Panc1 (cell line): ENCODE data around the gene SPATA46. TPM values are rescaled to one million over a fixed set of nuclear protein-coding genes. Genes with fewer than 3 reads are reported as not detected.
A peak's percentile ranks its signal among the peaks of the same experiment; 100 is the strongest.
"Not testable (repeated sequence)": the region's sequence is repeated elsewhere in the genome, so short reads cannot be mapped to it uniquely, and the experiment has no call there.

Experiments
- ATAC-seq: fragments of 200-7000 bp; cut with Tn5 transposase; 2 replicates; pipeline ENCODE4 v1.9.1; 2020; ENCODE audit warnings: mild to moderate bottlenecking, moderate library complexity
- BruUV-seq: library from RNA; stranded (reverse); fragments of 400-500 nt; replicated peaks from 2 replicates; lab custom pipeline; 2021; lab: Mats Ljungman, UMichigan
- CTCF ChIA-PET: fragments of 300-600 bp; sonication (Branson Sonifier 250); formaldehyde crosslinking; loops from one replicate; lab custom pipeline; 2022; ENCODE audit warnings: antibody characterized with exemption; lab: Charles Lee
- POLR2A ChIA-PET: fragments of 300-600 bp; sonication (Branson Sonifier 250); formaldehyde crosslinking; loops from one replicate; lab custom pipeline; 2022; ENCODE audit warnings: antibody characterized with exemption; lab: Charles Lee
- DNase-seq: peaks from one replicate; pipeline ENCODE4 v3.0.0-alpha.2; 2010; ENCODE audit warnings: low read depth, low spot score
- H3K27ac ChIP-seq: 2 replicates; pipeline ENCODE4 v1.5.1; 2011; ENCODE audit warnings: mild to moderate bottlenecking, low read length, inconsistent platforms
- H3K27me3 ChIP-seq: fragments of 200-500 bp; sonication (Bioruptor generic); 2 replicates; pipeline ENCODE4 v1.6.0; 2014; ENCODE audit warnings: low read length, inconsistent platforms; ENCODE audit not compliant: control insufficient read depth, insufficient read depth
- H3K36me3 ChIP-seq: fragments of 200-500 bp; sonication (Bioruptor generic); 2 replicates; pipeline ENCODE4 v1.5.1; 2014; ENCODE audit warnings: inconsistent platforms, mild to moderate bottlenecking, low read length, moderate library complexity; ENCODE audit not compliant: control insufficient read depth, insufficient read depth
- H3K4me1 ChIP-seq: 2 replicates; pipeline ENCODE4 v1.5.1; 2011; ENCODE audit warnings: inconsistent platforms, mild to moderate bottlenecking, low read length, moderate library complexity; ENCODE audit not compliant: control insufficient read depth, insufficient read depth
- H3K4me3 ChIP-seq, 2 experiments: 2 replicates each; pipeline ENCODE4 v1.5.1; 2011 to 2012; ENCODE audit warnings: low read depth in 2 of 2, low read length in 2 of 2, mild to moderate bottlenecking in 2 of 2, inconsistent platforms in 1 of 2, moderate library complexity in 1 of 2
- H3K9me3 ChIP-seq: fragments of 200-500 bp; sonication (Bioruptor generic); 2 replicates; pipeline ENCODE4 v1.5.1; 2014; ENCODE audit warnings: low read depth, mild to moderate bottlenecking, inconsistent platforms, low read length, moderate library complexity; ENCODE audit not compliant: control insufficient read depth, insufficient read depth
- CTCF ChIP-seq: fragments of 450-650 bp; IDR thresholded peaks from 2 replicates; pipeline ENCODE4 v1.5.1; 2017; ENCODE audit warnings: mild to moderate bottlenecking
- POLR2AphosphoS5 ChIP-seq: IDR thresholded peaks from 2 replicates; pipeline ENCODE4 v1.6.1; 2012; ENCODE audit warnings: mild to moderate bottlenecking, low read depth, low read length, moderate library complexity
- REST ChIP-seq, 2 experiments: IDR thresholded peaks; 2 replicates each; pipeline ENCODE4 v1.6.1; 2011 to 2012; ENCODE audit warnings: low read depth in 2 of 2, control low read depth in 1 of 2, low read length in 1 of 2, mild to moderate bottlenecking in 1 of 2, moderate library complexity in 1 of 2; ENCODE audit not compliant: insufficient read depth in 1 of 2
- SIN3A ChIP-seq: IDR thresholded peaks from 2 replicates; pipeline ENCODE4 v1.6.1; 2012; ENCODE audit warnings: low read depth, mild to moderate bottlenecking, low read length, moderate library complexity, borderline replicate concordance; ENCODE audit not compliant: insufficient read depth
- TCF7L2 ChIP-seq: IDR thresholded peaks from 2 replicates; pipeline ENCODE4 v1.6.1; 2011; ENCODE audit warnings: mild to moderate bottlenecking, low read depth, low read length, inconsistent platforms
- in situ Hi-C: cut with HindIII; loops from 2 replicates; pipeline ENCODE4 v1.10.0; 2016; ENCODE audit warnings: low sequenced_read_pairs, low pct_unique_long_range_greater_than_20kb
- intact Hi-C: fragments of 100-400 bp; cut with micrococcal nuclease; formaldehyde crosslinking; loops from one replicate; pipeline ENCODE4 v1.10.0; 2022; ENCODE audit not compliant: unreplicated experiment
- total RNA-seq: library from RNA; stranded (reverse); gene quantifications from one replicate; pipeline ENCODE4 v1.2.1, GENCODE V29; 2021; ENCODE audit not compliant: unreplicated experiment

SPATA46 gene
- total RNA-seq, 1 experiment from 2014 or later = not detected

GRCh38 chr1:162353078-162353477 lies 23.6 kb downstream of the SPATA46 start:
- H3K4me3 ChIP-seq = no peak overlapping the region
- intact Hi-C loops = no loop called here
- TF ChIP-seq TCF7L2 (no peak), POLR2AphosphoS5 (no peak), REST (IDR thresholded peaks at IDR 0.05; ENCODE audit: insufficient read depth in 1 of 2, low read depth in 2 of 2, low read length in 1 of 2) (no peak), SIN3A (no peak), CTCF (no peak)
- POLR2A ChIA-PET = no interaction called here
- CTCF ChIA-PET = no interaction called here
- no TSS peak for BruUV-seq
- H3K4me1 ChIP-seq = peaks cover 28% of the 10 kb centered on the region
- DNase-seq = no peak
- no peak for ATAC-seq
- in situ Hi-C loops = no loop called here
- no peak overlapping the region; the same call in 1 of the 2 replicates for H3K27ac ChIP-seq
- H3K9me3 ChIP-seq = no peaks in the 10 kb centered on the region
- peaks cover 2% of the 10 kb centered on the region; the same call in 1 of the 2 replicates for H3K36me3 ChIP-seq
- H3K27me3 ChIP-seq = no peaks in the 10 kb centered on the region

GRCh38 chr1:162351874-162352273 lies 24.8 kb downstream of the SPATA46 start:
- POLR2A ChIA-PET, H3K36me3 ChIP-seq, BruUV-seq, H3K9me3 ChIP-seq, ATAC-seq, H3K27me3 ChIP-seq, in situ Hi-C loops, H3K4me3 ChIP-seq, CTCF ChIA-PET, intact Hi-C loops, DNase-seq: not testable (repeated sequence)
- H3K4me1 ChIP-seq = peaks cover 40% of the 10 kb centered on the region
- peak overlapping the region; percentile 97 for H3K27ac ChIP-seq

GRCh38 chr1:162351246-162351842 lies 25.3 kb downstream of the SPATA46 start:
- TF ChIP-seq REST (IDR thresholded peaks at IDR 0.05; ENCODE audit: insufficient read depth in 1 of 2, low read depth in 2 of 2, low read length in 1 of 2) (no peak), TCF7L2 (no peak), SIN3A (no peak), POLR2AphosphoS5 (no peak), CTCF (no peak)
- Histone ChIP-seq H3K4me1 (peaks cover 46% of the 10 kb centered on the region), H3K27me3 (no peaks in the 10 kb centered on the region), H3K27ac (peak overlapping the region; percentile 97), H3K36me3 (peaks cover 2% of the 10 kb centered on the region; the same call in 1 of the 2 replicates), H3K9me3 (no peaks in the 10 kb centered on the region), H3K4me3 (no peak overlapping the region)
- ChIA-PET POLR2A (no interaction called here), CTCF (interaction anchor here (0.6 kb wide), 1 partner anchor 40 kb away, joined by 5 read pairs; no protein-coding TSS in a partner anchor)
- in situ Hi-C loops = no loop called here
- ATAC-seq (no peak), DNase-seq (no peak)
- intact Hi-C loops = no loop called here
- no TSS peak for BruUV-seq
